GM18498 (cell line): ENCODE results near the gene ANKRD24.
"Not testable (repeated sequence)": the region's sequence is repeated elsewhere in the genome, so short reads cannot be mapped to it uniquely, and the experiment has no call there.

Experiments used
- ATAC-seq: cut with Tn5 transposase; IDR thresholded peaks from one replicate; pipeline ENCODE4 v1.9.1; 2021; ENCODE audit warnings: mild to moderate bottlenecking, moderate library complexity; ENCODE audit not compliant: unreplicated experiment

The ANKRD24 gene

GRCh38 chr19:4229179-4229931 lies 46.9 kb downstream of the ANKRD24 start, which contains the start of gene EBI3:
Gene EBI3 (plus strand): TSS chr19:4229523. CDS start chr19:4229551, 28 bp downstream.
- peak; percentile 61 for ATAC-seq

GRCh38 chr19:4230237-4230636 lies 47.7 kb downstream of the ANKRD24 start:
- ATAC-seq: not testable (repeated sequence)

GRCh38 chr19:4231521-4231920 lies 49.0 kb downstream of the ANKRD24 start:
- not testable (repeated sequence) for ATAC-seq

- ATAC-seq: not testable (repeated sequence)
These were observed 49.6 kb downstream of the ANKRD24 start for GRCh38 chr19:4232139-4232538.

- no peak for ATAC-seq
These were observed 50.3 kb downstream of the ANKRD24 start for GRCh38 chr19:4232614-4233281.

GRCh38 chr19:4233282-4233853 lies 50.9 kb downstream of the ANKRD24 start:
- no peak for ATAC-seq

GRCh38 chr19:4234142-4234861 lies 51.8 kb downstream of the ANKRD24 start:
- no peak for ATAC-seq

GRCh38 chr19:4234862-4235201 lies 52.3 kb downstream of the ANKRD24 start:
- ATAC-seq: no peak

- ATAC-seq: not testable (repeated sequence)
These were observed 55.0 kb downstream of the ANKRD24 start for GRCh38 chr19:4237510-4237909.

- no peak for ATAC-seq
These were observed 56.3 kb downstream of the ANKRD24 start for GRCh38 chr19:4238831-4239230.

GRCh38 chr19:4241824-4242430 lies 59.4 kb downstream of the ANKRD24 start:
- ATAC-seq: no peak

- not testable (repeated sequence) for ATAC-seq
These were observed 63.4 kb downstream of the ANKRD24 start for GRCh38 chr19:4245938-4246337.

- peak; percentile 85 for ATAC-seq
These were observed 64.5 kb downstream of the ANKRD24 start, which contains the start of gene YJU2 for GRCh38 chr19:4246767-4247593. Gene YJU2 (plus strand): TSS chr19:4247080. CDS start chr19:4247147, 67 bp downstream.

- ATAC-seq: no peak
These were observed 74.1 kb downstream of the ANKRD24 start for GRCh38 chr19:4256563-4256962.

GRCh38 chr19:4257025-4257424 lies 74.5 kb downstream of the ANKRD24 start:
- no peak for ATAC-seq

- ATAC-seq: no peak
These were observed 75.7 kb downstream of the ANKRD24 start for GRCh38 chr19:4258181-4258580.

- no peak for ATAC-seq
These were observed 78.2 kb downstream of the ANKRD24 start for GRCh38 chr19:4260613-4261191.

GRCh38 chr19:4264812-4265211 lies 82.3 kb downstream of the ANKRD24 start:
- ATAC-seq: no peak

- no peak for ATAC-seq
These were observed 83.9 kb downstream of the ANKRD24 start for GRCh38 chr19:4266253-4267000.
